H7 (cell line): ENCODE data around the gene SIDT2. TPM values are rescaled to one million over a fixed set of nuclear protein-coding genes. Genes with fewer than 3 reads are reported as not detected.

ENCODE experiments used
- DNase-seq: peaks from one replicate; pipeline ENCODE4 v3.0.0; 2012
- H3K27me3 ChIP-seq: 2 replicates; pipeline ENCODE4 v1.6.0; 2011; ENCODE audit warnings: mild to moderate bottlenecking, low read length; ENCODE audit not compliant: control insufficient read depth, insufficient read depth
- H3K36me3 ChIP-seq: replicated peaks from 2 replicates; pipeline ENCODE4 v1.5.1; 2011; ENCODE audit warnings: low read length; ENCODE audit not compliant: control insufficient read depth, insufficient read depth
- H3K4me3 ChIP-seq: 2 replicates; pipeline ENCODE4 v1.5.1; 2011; ENCODE audit warnings: low read depth, mild to moderate bottlenecking, control low read depth, low read length, moderate library complexity; ENCODE audit not compliant: insufficient read depth
- total RNA-seq: library from RNA; depleted of rRNA; stranded (reverse); fragments of >200 nt; shearing (Covaris generic); gene quantifications from 2 replicates; pipeline ENCODE4 v1.2.3, GENCODE V29; 2014

Gene SIDT2
- total RNA-seq, 1 experiment from 2014 or later, result 10.3 TPM

DNA sequence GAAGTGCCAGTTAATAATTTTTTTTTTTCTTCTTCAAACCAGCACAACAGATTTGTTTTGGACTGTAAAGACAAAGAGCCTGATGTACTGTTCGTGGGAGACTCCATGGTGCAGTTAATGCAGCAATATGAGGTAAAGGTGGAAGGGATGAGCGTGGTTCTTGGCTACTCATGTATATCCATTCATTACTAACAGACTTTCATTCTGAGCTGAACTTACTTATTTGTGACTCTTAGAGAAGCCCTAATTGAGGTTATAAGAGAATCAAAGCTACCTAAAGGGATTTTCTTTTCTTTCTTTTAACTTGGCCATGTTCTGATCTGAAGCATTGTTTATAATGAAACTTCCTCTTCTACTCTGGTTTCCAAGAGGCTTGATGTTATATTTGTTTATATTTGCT lies 18.7 kb upstream of the SIDT2 start:
- DNase-seq, result no peak
- no peak overlapping the region for H3K4me3 ChIP-seq
- no peaks in the 10 kb centered on the region for H3K27me3 ChIP-seq
- H3K36me3 ChIP-seq, result peaks cover 16% of the 10 kb centered on the region

DNA sequence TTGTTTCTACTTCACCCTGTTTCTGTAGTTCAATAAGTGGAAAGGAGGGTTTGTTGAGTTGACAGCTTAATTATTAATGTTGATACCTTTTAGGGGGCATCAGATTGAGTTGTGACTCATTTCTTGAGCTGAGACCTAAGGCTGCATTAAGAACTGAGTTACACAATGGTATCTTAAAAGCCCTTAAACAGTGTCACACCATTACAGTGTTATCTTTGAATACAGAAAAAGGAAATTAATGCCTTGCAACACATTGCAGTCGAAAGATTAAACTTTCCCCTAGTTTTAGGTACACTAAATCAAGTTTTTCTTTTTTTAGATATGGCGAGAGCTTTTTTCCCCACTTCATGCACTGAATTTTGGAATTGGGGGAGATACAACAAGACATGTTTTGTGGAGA lies 17.7 kb upstream of the SIDT2 start:
- H3K4me3 ChIP-seq, result no peak overlapping the region
- DNase-seq, result no peak
- H3K27me3 ChIP-seq, result no peaks in the 10 kb centered on the region
- H3K36me3 ChIP-seq, result peaks cover 19% of the 10 kb centered on the region

- Histone ChIP-seq H3K36me3 (peaks cover 24% of the 10 kb centered on the region), H3K4me3 (no peak overlapping the region), H3K27me3 (no peaks in the 10 kb centered on the region)
- no peak for DNase-seq
Observed at GRCh38 chr11:117166491-117166890, 12.1 kb upstream of the SIDT2 start.

DNA sequence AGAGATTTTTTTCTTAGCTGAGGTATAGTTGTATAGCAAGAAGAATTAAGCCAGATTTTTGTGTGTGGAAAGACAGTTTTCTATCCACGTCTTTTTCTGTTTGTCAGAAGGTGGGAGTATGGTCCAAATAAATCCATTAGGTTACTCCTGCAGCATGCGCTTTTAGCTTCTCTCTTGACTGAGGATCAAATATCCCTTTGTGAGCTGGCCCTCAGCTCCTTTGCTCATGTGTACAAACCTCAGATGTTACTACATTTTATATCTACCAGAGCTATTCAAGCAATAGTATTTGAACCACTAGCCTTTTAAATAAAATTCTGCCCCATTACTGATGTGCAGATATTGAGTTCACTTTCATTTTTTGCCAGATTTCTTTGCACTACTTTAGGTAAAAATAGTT lies 8.8 kb upstream of the SIDT2 start:
- Histone ChIP-seq H3K27me3 (no peaks in the 10 kb centered on the region), H3K4me3 (no peak overlapping the region), H3K36me3 (peaks cover 14% of the 10 kb centered on the region)
- no peak for DNase-seq

- no peak for DNase-seq
- Histone ChIP-seq H3K27me3 (no peaks in the 10 kb centered on the region), H3K36me3 (peaks cover 14% of the 10 kb centered on the region), H3K4me3 (no peak overlapping the region)
Observed at GRCh38 chr11:117170210-117170609, 8.3 kb upstream of the SIDT2 start.

DNA sequence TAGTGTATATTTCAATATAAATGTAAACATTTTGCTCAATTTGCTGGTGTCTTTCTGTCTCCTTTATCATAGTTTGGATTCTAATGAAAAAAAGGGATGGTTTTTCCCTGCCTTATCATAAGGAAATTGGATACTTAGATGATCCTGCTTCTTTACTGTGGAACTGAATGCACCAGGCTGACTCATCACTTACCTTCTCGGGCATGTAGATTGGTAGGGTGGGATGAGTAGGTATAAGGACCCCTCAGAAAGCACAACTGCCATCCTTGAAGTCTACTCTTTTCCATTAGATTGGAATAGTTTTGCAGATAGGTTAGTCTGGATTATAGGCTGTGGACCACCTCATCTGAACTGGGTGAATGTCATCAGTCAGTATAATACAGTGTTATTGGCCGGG lies 7.5 kb upstream of the SIDT2 start:
- peaks cover 11% of the 10 kb centered on the region for H3K36me3 ChIP-seq
- H3K4me3 ChIP-seq, result no peak overlapping the region
- no peaks in the 10 kb centered on the region for H3K27me3 ChIP-seq
- DNase-seq, result no peak

DNA sequence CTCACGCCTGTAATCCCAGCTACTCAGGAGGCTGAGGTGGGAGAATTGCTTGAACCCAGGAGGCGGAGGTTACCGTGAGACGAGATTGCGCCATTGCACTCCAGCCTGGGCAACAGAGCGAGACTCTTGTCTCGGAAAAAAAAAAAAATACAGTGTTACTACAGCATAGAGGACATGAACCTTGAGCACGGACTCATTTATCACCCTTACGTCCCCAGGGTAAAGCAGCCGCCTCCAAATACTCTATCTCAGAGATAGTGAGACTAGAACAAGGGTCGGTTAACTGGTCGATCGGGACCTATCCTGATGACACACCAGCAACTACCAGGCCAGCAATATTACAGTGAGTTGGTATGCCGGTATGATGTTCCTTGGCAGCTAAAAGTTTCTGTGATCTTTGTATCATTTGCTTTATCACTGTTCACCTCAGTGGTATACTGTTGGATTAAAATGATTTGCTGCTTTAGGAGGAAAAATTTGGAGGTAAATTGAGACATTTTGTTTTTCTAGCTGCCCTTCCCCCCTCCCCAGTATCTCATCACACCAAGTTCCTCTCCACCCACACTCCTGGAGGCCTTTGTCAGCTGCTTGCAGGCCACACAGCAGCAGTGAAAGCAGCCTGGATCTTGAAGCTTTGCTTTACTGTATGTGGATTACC lies 7.0 kb upstream of the SIDT2 start:
- H3K36me3 ChIP-seq, result peaks cover 10% of the 10 kb centered on the region
- no peak for DNase-seq
- no peak overlapping the region for H3K4me3 ChIP-seq
- H3K27me3 ChIP-seq, result no peaks in the 10 kb centered on the region

- H3K4me3 ChIP-seq, result no peak overlapping the region
Observed at GRCh38 chr11:117172724-117173421, 5.7 kb upstream of the SIDT2 start.

GRCh38 chr11:117175104-117175503 lies 3.4 kb upstream of the SIDT2 start:
- Histone ChIP-seq H3K36me3 (peaks cover 1% of the 10 kb centered on the region; the same call in 1 of the 2 replicates), H3K4me3 (no peak overlapping the region), H3K27me3 (no peaks in the 10 kb centered on the region)
- no peak for DNase-seq

More at GRCh38 chr11:117172724-117173421, 5.7 kb upstream of the SIDT2 start:
- no peaks in the 10 kb centered on the region for H3K27me3 ChIP-seq
- no peak for DNase-seq
- peaks cover 3% of the 10 kb centered on the region for H3K36me3 ChIP-seq

GRCh38 chr11:117175781-117176180 lies 2.8 kb upstream of the SIDT2 start:
- H3K27me3 ChIP-seq, result no peaks in the 10 kb centered on the region
- no peak overlapping the region for H3K4me3 ChIP-seq
- DNase-seq, result no peak
- peaks cover 1% of the 10 kb centered on the region; the same call in 1 of the 2 replicates for H3K36me3 ChIP-seq

DNA sequence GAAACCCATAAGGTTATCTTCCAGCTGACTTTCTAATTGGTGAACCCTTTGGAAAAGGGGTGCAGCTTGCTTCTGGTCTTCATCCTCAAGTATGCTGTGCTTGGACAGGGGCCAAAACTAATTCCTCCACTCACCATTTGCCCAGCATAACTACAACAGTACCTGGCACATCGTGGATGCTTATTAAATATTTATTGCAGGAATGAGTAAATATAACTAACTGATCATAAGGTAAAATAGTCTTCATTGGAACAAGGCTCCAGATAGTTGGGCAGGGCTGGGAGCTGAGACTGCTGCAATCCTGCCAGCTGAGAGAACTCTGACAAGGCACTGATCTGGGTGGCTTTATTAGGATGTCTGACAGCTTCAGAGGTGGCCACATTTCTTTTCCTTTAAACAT lies 2.4 kb upstream of the SIDT2 start:
- H3K27me3 ChIP-seq, result no peaks in the 10 kb centered on the region
- no peak overlapping the region for H3K4me3 ChIP-seq
- H3K36me3 ChIP-seq, result peaks cover 1% of the 10 kb centered on the region; the same call in 1 of the 2 replicates
- no peak for DNase-seq

GRCh38 chr11:117177534-117178209 lies 871 bp upstream of the SIDT2 start:
- Histone ChIP-seq H3K36me3 (peaks cover 2% of the 10 kb centered on the region; the same call in 1 of the 2 replicates), H3K4me3 (peak overlapping the region; percentile 23; the same call in 1 of the 2 replicates), H3K27me3 (no peaks in the 10 kb centered on the region)
- no peak for DNase-seq

- peak; percentile 49 for DNase-seq
- H3K36me3 ChIP-seq, result peaks cover 2% of the 10 kb centered on the region; the same call in 1 of the 2 replicates
- H3K27me3 ChIP-seq, result no peaks in the 10 kb centered on the region
- H3K4me3 ChIP-seq, result peak overlapping the region; percentile 74
Observed at GRCh38 chr11:117179048-117179999, 781 bp downstream of the SIDT2 start.

DNA sequence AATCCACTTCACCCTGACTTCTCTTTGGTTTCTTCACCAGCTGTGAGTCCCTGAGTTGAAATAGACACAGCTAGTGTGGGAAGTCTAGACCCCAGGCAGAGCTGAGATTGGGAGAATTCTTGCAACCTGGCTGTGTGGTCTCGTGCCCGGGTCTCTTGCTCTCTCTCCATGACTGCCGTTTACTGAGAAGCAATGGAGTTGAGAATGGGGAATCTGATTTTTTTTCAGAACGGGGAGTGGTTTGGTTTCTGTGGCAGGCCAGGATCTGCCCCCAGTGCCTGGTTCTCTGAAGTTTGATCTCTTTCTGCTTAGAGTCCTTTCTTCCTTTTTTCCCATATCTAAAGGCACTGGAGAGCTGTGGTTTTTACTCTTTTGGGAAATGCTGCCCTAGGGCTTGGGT lies 1.5 kb downstream of the SIDT2 start:
- Histone ChIP-seq H3K36me3 (peaks cover 2% of the 10 kb centered on the region; the same call in 1 of the 2 replicates), H3K27me3 (no peaks in the 10 kb centered on the region), H3K4me3 (no peak overlapping the region)
- peak; percentile 45 for DNase-seq
